Lower leg skin (tissue), 3 donors: ENCODE results near the gene DPY19L2.
"Not testable (repeated sequence)": the region's sequence is repeated elsewhere in the genome, so short reads cannot be mapped to it uniquely, and the experiment has no call there.

Experiments used
- CTCF ChIP-seq, 3 donors: fragments of 450-650 bp; IDR thresholded peaks; one replicate each; pipeline ENCODE4 v1.5.1; 2016; ENCODE audit warnings: antibody characterized with exemption in 3 of 3, mild to moderate bottlenecking in 3 of 3, moderate library complexity in 2 of 3
- POLR2A ChIP-seq, 2 donors: fragments of 450-650 bp; IDR thresholded peaks; one replicate each; pipeline ENCODE4 v1.6.1; 2016 to 2017; ENCODE audit warnings: antibody characterized with exemption in 2 of 2, mild to moderate bottlenecking in 1 of 2, moderate library complexity in 1 of 2

- not testable (repeated sequence) for TF ChIP-seq CTCF, POLR2A (IDR thresholded peaks at IDR 0.05)
These were observed 73.5 kb downstream of the DPY19L2 start for GRCh38 chr12:63594828-63595227.
